AML-193 (cell line): ENCODE data around the gene TPSAB1.
"Not testable (repeated sequence)": the region's sequence is repeated elsewhere in the genome, so short reads cannot be mapped to it uniquely, and the experiment has no call there.

Experiments used
- DNase-seq, 2 experiments: peaks; one replicate each; lab custom pipeline; 2025; lab: John Stamatoyannopoulos, UW

The TPSAB1 gene

DNA sequence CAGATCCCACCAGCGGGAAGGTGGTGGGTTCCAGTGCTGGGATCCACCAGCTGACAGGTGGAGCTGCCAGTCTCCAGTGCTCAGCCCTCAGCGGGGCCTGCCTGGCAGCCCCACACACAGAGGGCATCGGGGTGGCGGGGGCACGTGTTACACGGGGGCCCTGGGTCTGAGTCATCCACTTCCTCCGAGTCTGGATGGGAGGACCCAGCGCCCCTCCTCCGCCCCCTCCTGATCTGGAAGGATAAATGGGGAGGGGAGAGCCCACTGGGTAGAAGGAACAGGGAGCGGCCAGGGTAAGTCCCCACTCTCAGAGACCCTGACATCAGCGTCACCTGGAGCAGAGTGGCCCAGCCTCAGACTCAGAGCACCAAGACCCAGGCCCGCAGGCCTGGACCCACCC, at the start of gene TPSAB1:
TSS of gene TPSAB1 (plus strand) at position 270 of the 400 bp plus-strand sequence. CDS start 234 bp downstream, outside the sequence.
- DNase-seq: not testable (repeated sequence)

DNA sequence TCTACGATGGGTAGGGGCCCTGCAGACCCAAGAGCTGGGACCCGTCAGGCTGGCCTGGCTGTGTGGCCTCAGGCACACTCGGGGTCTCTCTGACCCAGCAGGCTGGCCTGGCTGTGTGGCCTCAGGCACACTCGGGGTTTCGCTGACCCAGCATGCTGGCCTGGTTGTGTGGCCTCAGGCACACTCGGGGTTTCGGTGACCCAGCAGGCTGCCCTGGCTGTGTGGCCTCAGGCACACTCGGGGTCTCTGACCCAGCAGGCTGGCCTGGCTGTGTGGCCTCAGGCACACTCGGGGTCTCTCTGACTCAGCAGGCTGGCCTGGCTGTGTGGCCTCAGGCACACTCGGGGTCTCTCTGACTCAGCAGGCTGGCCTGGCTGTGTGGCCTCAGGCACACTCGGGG, 49.7 kb upstream of the TPSAB1 start:
- not testable (repeated sequence) for DNase-seq

DNA sequence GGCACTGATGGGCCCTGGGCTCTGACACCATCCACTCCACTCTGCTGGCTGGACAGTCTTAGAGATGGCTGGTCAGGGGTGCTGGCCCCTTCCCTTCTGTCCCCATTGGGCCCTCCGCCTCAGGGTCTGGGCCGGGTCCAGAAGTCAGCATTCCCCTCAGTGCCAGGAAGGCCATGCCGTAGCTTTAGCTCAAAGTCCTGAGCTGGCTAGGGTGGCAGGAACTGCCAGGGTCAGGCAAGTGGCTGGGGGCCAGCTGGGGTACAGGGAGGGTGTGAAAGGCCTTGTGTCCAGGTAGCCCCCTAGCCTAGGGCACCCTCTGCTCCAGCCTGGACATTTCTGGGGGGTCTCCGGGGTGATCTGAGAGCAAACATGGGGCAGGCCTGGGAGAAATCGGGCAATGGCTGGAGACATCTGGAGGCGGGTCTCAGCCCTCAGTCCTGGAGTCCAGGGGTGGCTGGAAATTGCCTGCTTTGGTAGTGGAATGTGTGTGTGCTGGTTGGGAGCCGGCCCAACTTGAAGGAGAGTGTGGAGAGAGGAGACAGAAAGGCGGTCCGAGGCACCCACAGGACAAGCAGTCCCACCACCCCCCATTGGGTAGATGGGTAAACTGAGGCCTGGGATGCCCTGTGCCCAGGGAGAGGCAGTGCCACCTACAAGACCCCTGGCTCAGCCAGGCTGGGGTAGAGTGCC, 48.0 kb upstream of the TPSAB1 start:
- no peak for DNase-seq

DNA sequence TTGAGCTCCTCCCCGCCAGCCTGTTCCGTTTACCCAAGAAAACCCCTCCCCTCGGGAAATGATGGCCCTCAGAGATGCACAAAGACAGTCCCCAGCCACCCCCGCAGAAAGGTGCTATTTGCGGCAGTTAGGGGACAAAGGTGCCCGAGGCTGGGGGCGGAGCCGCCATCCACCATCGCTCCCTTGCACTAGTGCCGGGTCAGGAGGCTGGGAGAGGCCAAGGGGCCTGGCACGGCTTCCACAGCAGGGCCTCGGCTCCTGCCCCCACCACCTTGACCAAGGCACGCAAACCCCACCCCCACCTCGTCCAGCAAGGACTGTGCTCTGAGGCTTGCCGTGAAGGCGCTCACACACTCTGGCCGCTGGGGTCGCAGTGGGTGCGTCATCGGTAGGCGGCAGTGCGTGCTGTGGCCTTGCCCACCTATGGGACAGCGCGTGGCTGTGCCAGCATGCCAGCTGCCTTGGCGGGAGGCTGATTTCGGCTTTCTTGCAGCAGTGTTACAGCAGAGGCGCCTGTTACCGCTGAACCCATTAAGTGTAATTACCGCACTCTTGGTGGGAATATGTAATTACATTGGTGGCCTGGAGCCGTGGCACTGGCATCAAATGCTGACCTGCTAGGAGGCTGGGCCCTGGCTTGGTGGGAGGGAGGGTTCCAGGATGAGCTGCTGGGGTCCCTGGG, 47.2 kb upstream of the TPSAB1 start:
- DNase-seq: no peak

DNA sequence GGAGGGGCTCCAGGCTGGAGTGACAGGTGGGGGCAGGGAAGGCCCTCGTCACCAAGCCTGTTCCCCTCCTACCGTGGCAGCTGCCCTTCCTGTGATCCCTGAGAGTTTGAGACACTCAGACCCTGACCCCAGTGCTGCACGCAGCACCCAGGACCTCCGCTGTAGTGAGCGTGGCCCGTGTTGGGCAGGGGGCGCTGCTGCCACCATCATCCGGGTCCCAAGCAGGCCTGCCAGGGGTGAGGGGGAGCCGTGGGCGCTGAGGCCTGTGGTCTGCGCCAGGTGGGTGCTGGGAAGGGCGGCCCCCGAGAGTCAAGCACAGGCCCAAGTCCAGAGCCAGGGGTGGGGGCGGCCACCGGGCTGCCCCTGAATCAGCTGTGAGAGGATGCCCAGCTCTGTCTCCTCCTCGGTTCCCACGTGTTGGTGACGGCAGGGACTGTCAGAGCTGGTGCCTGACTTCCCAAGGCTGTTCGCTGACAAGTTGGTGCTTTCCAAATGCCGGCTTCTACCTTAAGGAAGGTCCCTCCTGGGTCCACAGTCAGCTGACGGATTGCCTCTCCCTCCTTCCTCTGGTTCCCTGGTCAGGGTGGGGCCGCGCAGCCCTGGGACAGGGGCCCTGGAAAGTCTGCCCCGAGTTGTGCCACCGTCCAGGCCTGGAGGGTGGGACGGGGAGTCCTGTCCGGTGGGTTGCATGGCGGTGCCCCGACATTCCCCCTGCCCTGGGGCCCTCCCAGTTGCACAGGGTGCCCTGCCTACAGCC, 46.5 kb upstream of the TPSAB1 start:
- no peak for DNase-seq

DNA sequence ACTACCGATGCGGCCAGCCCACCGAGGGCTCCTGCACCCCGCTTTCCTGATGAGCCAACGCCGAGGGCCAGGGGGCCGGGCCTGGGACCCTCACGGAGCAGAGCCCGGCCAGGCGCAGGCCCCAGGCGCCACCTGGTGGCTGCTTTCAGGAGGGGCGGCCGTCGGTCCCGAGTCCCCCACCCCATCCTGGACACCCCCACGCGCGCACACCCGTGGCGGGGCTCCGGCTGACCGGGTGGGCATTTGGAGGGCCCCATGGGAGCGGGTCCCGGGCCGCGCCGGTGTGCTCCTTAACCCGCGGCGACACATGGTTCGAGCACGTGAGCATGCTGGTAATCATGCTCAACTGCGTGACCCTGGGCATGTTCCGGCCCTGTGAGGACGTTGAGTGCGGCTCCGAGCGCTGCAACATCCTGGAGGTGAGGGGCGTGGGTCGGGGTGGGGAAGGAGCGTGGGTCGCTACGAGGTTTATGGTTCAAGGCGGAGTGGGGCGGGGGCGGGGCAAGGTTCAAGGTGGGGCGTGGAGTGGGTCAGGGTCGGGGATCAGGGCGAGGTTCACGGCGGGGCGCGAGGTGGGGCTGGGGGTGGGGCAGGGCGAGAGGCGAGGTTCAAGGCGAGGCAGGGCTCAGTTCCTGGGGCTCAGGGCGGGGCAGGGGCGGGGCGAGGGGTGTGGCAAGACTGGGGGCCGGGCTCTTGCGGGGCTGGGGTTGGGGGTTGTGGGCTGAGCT, 45.7 kb upstream of the TPSAB1 start:
- DNase-seq: no peak

DNA sequence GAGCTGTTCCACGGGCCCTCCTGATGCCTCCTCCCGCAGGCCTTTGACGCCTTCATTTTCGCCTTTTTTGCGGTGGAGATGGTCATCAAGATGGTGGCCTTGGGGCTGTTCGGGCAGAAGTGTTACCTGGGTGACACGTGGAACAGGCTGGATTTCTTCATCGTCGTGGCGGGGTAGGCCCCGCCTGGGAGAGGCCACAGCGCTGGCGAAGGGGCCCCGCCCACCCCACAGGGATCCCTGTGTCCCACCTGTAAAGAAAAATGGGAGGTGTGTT, 45.2 kb upstream of the TPSAB1 start:
- no peak for DNase-seq

DNA sequence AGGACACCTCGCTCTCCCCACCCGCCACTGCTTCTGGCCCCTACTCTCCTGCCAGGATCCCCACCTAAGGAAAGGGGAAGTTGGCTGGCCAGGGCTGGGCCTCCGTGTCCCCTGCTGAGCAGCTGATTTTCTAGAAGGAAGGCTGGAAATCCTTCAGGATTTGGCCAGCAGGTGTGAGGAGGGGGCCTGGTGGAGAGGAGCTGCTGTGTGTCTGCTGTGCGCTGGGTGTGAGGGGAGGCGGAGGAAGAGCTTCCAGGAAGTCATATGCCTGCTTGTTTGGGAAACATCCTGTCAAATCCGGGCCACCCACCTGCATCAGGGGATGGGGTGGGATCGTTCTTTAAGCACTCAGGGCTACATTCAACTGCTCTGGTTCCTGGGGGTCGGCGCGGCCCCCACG, 44.0 kb upstream of the TPSAB1 start:
- DNase-seq: no peak

DNA sequence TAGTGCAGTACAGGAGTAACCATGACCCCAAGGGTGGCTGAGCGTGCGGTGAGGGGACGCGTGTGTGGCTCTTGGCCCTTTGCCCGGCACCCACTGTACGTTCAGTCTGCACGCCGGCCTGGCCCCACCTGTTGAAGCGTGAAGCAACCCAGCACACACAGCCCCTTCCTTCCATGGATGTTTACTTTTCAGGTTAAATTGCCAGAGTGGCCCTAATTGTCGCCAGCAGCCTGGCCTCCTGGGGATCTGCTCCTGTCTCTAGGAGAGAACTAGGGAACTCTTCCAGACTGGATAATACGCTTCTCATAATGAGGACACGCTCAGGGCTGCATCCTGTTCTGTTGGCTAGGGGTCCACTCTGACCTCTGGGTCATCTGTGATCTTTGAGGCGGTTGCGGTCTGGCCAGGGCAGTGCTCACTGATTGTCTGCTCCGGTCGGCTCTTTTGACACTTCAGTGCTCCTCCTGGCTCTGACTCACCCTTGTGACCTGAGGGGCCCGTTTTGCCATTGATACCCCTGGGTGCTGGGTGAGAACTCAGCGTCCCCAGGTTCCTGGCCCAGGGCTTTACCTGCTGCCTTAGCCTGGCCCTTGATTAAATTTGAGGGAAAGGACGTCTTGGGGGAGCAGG, 43.2 kb upstream of the TPSAB1 start:
- DNase-seq: no peak

DNA sequence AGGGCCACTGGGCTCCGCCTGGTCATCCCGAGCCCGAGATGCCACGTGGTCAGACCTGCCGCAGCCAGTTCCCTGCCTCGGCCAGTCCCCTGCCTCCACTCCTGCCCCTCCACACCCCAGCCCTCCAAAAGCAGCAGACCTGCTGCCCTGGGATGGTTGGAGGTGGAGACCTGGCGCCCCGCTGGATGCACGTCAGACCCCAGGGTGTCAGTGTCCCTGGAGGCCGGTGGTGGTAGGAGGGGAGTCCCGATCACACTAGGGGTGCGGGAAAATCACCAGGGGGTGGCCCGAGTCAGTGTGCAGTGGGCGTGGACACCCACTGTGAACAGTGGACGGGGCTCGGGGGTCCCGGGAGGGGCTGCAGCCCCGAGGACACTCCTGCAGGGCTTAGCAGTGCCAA, 42.3 kb upstream of the TPSAB1 start:
- DNase-seq: no peak

DNA sequence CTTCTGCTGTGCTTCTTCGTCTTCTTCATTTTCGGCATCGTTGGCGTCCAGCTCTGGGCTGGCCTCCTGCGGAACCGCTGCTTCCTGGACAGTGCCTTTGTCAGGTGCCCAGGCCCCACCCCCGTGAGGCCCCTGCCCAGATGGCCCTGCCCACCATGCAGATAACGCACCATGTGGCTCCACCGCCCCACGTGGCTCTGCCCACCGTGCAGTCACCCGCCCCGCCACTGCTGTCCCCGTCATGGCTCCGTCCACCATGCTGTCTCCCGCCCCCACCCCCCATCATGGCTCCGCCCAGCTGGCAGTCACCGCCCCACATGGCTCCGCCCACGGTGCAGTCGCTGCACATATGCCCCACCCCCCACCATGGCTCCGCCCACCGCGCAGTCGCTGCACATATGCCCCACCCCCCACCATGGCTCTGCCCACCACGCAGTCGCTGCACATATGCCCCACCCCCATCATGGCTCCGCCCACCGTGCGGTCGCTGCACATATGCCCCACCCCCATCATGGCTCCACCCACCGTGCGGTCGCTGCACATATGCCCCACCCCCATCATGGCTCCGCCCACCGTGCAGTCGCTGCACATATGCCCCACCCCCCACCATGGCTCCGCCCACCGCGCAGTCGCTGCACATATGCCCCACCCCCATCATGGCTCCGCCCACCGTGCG, 41.7 kb upstream of the TPSAB1 start:
- not testable (repeated sequence) for DNase-seq

DNA sequence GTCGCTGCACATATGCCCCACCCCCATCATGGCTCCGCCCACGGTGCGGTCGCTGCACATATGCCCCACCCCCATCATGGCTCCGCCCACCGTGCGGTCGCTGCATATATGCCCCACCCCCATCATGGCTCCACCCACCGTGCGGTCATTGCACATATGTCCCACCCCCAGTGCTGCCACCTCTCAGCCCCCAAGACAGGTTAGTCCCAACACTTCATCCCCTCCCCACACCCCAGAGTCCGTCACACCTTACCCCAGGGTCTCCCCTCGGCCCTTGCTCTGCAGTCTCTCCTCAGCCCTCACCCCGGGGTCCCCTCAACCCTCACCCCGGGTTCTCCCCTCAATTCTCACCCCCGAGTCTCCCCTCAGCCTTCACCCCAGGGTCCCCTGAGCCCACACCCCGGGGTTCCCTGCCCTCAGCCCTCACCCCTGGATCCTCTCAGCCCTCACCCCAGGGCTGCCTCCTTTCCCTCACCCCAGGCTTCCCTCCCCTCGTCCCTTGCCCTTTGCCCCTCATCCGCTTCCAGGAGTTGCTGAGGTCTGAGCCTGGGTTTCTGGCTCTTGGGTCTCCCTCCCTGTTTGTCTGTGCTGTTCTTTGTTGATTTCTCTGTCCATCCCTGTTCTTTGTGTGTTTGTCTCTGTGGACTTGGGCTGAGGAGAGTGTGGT, 41.0 kb upstream of the TPSAB1 start:
- DNase-seq: no peak

DNA sequence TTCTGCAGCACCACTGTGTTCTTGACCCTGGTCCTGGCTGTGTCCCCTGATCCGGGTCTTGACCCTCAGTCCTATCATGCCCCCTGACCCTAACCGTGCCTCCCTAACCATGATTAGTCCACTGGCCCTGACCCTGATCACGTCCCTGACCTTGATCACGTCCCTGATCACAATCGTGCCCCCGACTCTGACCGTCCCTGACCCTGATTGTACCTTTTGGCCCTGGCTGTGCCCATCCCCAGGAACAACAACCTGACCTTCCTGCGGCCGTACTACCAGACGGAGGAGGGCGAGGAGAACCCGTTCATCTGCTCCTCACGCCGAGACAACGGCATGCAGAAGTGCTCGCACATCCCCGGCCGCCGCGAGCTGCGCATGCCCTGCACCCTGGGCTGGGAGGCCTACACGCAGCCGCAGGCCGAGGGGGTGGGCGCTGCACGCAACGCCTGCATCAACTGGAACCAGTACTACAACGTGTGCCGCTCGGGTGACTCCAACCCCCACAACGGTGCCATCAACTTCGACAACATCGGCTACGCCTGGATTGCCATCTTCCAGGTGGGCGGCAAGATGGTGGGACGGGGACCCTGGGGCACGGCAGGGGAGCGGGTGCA, 40.4 kb upstream of the TPSAB1 start:
- no peak for DNase-seq

DNA sequence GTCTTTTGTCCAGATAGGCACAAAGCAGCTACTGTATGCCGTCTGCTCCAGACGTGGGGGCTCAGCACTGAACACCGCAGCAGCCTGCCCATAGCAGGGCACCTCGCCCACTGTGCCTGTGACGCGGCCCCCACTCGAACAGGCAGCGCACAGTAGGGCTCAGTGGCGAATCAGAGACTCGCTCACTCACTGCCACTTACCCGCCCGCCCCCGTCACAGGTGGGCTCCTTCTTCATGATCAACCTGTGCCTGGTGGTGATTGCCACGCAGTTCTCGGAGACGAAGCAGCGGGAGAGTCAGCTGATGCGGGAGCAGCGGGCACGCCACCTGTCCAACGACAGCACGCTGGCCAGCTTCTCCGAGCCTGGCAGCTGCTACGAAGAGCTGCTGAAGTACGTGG, 39.1 kb upstream of the TPSAB1 start:
- DNase-seq: no peak

DNA sequence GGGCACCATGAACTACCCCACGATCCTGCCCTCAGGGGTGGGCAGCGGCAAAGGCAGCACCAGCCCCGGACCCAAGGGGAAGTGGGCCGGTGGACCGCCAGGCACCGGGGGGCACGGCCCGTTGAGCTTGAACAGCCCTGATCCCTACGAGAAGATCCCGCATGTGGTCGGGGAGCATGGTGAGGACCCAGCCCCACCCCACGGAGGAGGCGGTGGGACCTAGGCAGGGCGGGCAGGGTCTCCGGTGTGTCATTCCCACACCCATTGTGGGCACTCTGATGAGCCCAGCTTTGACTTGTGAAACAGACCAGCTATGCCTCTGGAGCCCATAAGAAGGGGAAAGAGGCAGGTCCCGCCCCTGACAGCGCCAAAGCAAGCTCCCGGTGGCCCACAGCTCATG, 38.2 kb upstream of the TPSAB1 start:
- DNase-seq: no peak

DNA sequence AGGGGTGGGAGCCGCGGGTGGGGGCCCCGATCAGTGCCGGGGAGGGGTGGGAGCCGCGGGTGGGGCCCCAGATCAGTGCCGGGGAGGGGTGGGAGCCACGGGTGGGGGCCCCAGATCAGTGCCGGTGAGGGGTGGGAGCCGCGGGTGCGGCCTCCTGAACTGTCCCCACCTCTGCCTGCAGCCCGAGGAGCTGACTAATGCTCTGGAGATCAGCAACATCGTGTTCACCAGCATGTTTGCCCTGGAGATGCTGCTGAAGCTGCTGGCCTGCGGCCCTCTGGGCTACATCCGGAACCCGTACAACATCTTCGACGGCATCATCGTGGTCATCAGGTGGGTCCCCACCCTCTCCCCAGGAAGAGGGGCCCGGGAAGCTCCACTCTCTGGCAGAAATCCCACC, 35.6 kb upstream of the TPSAB1 start:
- DNase-seq: no peak

DNA sequence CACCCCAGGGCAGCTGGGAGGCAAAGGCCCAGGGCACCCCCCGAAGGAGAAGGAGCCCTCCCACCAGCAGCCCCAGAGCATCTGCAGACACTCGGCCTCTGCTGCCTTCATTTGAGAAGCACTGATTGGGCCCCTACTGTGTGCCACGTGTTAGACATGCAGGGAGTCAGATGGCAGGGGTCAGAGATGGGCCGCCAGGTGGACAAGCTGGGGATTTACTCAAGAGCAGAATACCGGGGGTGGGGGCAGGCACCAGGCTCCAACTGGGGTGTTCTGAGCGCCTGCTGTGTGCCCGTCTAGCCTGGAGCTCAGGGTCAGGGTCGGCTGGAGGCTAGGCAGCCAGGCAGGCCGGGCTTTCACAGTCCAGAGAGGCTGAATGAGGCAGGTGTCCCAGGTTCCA, 34.2 kb upstream of the TPSAB1 start:
- no peak for DNase-seq

DNA sequence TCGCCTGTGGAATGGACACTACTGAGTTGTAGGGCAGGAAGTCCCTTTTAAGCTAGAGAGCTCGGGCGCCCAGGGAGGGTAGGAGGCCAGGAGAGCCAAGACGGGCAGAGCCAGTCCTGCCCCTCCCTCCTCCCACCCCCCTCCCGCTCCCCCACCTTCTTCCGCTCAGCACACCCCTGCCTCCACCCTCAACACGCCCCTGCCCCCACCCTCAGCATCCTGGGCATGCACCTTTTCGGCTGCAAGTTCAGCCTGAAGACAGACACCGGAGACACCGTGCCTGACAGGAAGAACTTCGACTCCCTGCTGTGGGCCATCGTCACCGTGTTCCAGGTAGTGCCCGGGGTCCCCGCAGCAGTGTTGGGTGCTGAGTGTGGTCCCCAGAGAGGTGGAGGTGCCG, 33.7 kb upstream of the TPSAB1 start:
- no peak for DNase-seq

DNA sequence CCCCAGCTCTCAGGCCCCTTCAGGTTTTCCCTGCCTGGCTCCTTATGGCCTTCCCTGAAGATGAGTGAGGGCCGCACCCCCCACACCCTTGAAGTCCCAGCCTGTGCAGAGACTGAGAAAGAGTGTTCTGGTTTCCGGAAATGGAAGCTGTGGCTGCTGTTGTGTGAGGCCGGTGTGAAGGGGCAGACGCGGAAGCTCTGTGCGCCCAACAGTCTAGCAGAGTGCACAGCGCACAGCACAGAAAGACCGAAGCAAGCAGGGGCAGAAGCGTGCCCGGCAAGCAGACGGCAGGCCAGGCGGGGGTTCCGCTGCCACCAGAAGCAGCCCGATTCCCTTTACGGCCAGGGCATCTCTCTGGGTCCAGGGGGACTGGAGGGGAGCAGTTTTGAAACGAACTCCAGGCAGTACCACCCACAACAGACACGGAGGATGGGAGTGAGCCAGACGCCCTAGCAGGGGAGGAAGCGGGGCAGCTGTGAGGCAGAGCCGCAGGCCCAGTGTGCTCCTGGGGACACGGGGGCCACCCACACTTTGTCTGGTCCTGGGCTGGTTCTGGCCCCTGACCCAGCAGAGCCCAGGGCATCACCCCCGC, 32.2 kb upstream of the TPSAB1 start:
- DNase-seq: no peak

DNA sequence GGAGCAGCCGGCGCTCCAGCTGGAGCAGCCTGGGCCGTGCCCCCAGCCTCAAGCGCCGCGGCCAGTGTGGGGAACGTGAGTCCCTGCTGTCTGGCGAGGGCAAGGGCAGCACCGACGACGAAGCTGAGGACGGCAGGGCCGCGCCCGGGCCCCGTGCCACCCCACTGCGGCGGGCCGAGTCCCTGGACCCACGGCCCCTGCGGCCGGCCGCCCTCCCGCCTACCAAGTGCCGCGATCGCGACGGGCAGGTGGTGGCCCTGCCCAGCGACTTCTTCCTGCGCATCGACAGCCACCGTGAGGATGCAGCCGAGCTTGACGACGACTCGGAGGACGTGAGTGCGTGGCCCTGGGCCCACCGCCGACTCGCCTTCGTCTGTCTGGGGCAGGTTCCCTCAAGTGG, 31.4 kb upstream of the TPSAB1 start:
- no peak for DNase-seq
